GM12878 (cell line): ENCODE results near the gene CTSF. TPM values are rescaled to one million over a fixed set of nuclear protein-coding genes. Genes with fewer than 3 reads are reported as not detected.

Source experiments
- ATAC-seq: fragments of 200-7000 bp; cut with Tn5 transposase; 3 replicates; pipeline ENCODE4 v1.9.1; 2020; ENCODE audit warnings: mild to moderate bottlenecking, moderate library complexity
- BruUV-seq: library from RNA; stranded (reverse); fragments of 400-500 nt; replicated peaks from 2 replicates; lab custom pipeline; 2021; lab: Mats Ljungman, UMichigan
- CTCF ChIA-PET: fragments of 300-600 bp; sonication (Branson Sonifier 250); formaldehyde crosslinking; extraction: SDS; loops from one replicate; lab custom pipeline; 2021; ENCODE audit warnings: inconsistent platforms; lab: Yijun Ruan, JAX
- POLR2A ChIA-PET: fragments of 350-600 bp; formaldehyde crosslinking; extraction: SDS; loops from one replicate; lab custom pipeline; 2021; ENCODE audit warnings: inconsistent platforms; lab: Charles Lee
- RAD21 ChIA-PET: fragments of 300-600 bp; sonication (Branson Sonifier 250); formaldehyde crosslinking; loops from one replicate; lab custom pipeline; 2023; ENCODE audit warnings: antibody characterized with exemption; ENCODE audit not compliant: unreplicated experiment; lab: Charles Lee
- SMC1A ChIA-PET: fragments of 300-600 bp; sonication (Branson Sonifier 250); formaldehyde crosslinking; loops from one replicate; lab custom pipeline; 2023; ENCODE audit not compliant: unreplicated experiment, uncharacterized antibody; lab: Charles Lee
- DNase-seq: peaks from one replicate; pipeline ENCODE4 v3.0.0-alpha.2; 2011; ENCODE audit warnings: low read depth, low spot score
- FAIRE-seq: peaks from 3 replicates; lab custom pipeline; 2011; peaks lifted over from hg19 to GRCh38; lab: Jason Lieb, UNC
- H2AFZ ChIP-seq: 2 replicates; pipeline ENCODE4 v1.6.0; 2011; ENCODE audit warnings: low read depth, low read length, control low read depth; ENCODE audit not compliant: control insufficient read depth
- H3K27ac ChIP-seq: 2 replicates; pipeline ENCODE4 v1.5.1; 2011; ENCODE audit warnings: control low read depth; ENCODE audit not compliant: control insufficient read depth, insufficient read depth
- H3K27me3 ChIP-seq, 2 experiments: replicated peaks in 1 of 2; 2 replicates each; pipeline versions ENCODE4 v1.6.0 to v1.6.1; 2011; ENCODE audit warnings: low read length in 1 of 2; ENCODE audit not compliant: control insufficient read depth in 2 of 2, insufficient read depth in 2 of 2
- H3K36me3 ChIP-seq, 2 experiments: 2 replicates each; pipeline ENCODE4 v1.5.1; 2011; ENCODE audit warnings: low read length in 1 of 2; ENCODE audit not compliant: control insufficient read depth in 2 of 2, insufficient read depth in 2 of 2
- H3K4me1 ChIP-seq: 2 replicates; pipeline ENCODE4 v1.6.1; 2011; ENCODE audit warnings: mild to moderate bottlenecking, low read length, moderate library complexity, mixed read lengths; ENCODE audit not compliant: control insufficient read depth, insufficient read depth
- H3K4me2 ChIP-seq: 2 replicates; pipeline ENCODE4 v1.6.0; 2011; ENCODE audit warnings: control low read depth; ENCODE audit not compliant: control insufficient read depth, insufficient read depth
- H3K4me3 ChIP-seq: fragments of 200-600 bp; sonication (generic); 2 replicates; pipeline ENCODE4 v1.5.1; 2016
- H3K79me2 ChIP-seq: 2 replicates; pipeline ENCODE4 v1.6.0; 2011; ENCODE audit warnings: low read length; ENCODE audit not compliant: control insufficient read depth, insufficient read depth
- H3K9ac ChIP-seq: 2 replicates; pipeline ENCODE4 v1.8.0; 2011; ENCODE audit warnings: low read length, control low read depth, mixed read lengths; ENCODE audit not compliant: control insufficient read depth, insufficient read depth
- H3K9me3 ChIP-seq: replicated peaks from 3 replicates; pipeline ENCODE4 v1.5.1; 2011; ENCODE audit warnings: mild to moderate bottlenecking, low read length; ENCODE audit not compliant: control insufficient read depth, insufficient read depth
- H4K20me1 ChIP-seq: 2 replicates; pipeline ENCODE4 v1.6.0; 2011; ENCODE audit not compliant: control insufficient read depth, insufficient read depth
- JUNB ChIP-seq: IDR thresholded peaks from 2 replicates; pipeline ENCODE4 v1.6.1; 2016; ENCODE audit warnings: antibody characterized with exemption, mild to moderate bottlenecking
- POLR2A ChIP-seq: IDR thresholded peaks from 2 replicates; pipeline ENCODE4 v1.6.1; 2011; ENCODE audit warnings: low read depth, mild to moderate bottlenecking, low read length
- POU2F2 ChIP-seq: IDR thresholded peaks from 3 replicates; pipeline ENCODE4 v1.6.1; 2011; ENCODE audit warnings: low read depth, mild to moderate bottlenecking, low read length, borderline replicate concordance
- RUNX3 ChIP-seq: IDR thresholded peaks from 2 replicates; pipeline ENCODE4 v1.6.1; 2012; ENCODE audit warnings: low read length, inconsistent platforms
- TCF12 ChIP-seq: IDR thresholded peaks from 2 replicates; pipeline ENCODE4 v1.6.1; 2011; ENCODE audit warnings: low read depth, mild to moderate bottlenecking, low read length
- ZNF622 ChIP-seq: fragments of 450-650 bp; IDR thresholded peaks from 2 replicates; pipeline ENCODE4 v1.6.1; 2017; ENCODE audit warnings: mild to moderate bottlenecking, inconsistent platforms
- WGBS: methylation state at CpG from one replicate; pipeline ENCODE4 v1.1.6; 2016; ENCODE audit warnings: low lambda C conversion rate; ENCODE audit not compliant: insufficient replicate concordance, insufficient coverage; ENCODE audit errors: missing lambda C conversion rate; 5-methylcytosine and 5-hydroxymethylcytosine counted together
- in situ Hi-C: fragments of 300-500 bp; cut with MboI; formaldehyde crosslinking; loops from 9 replicates; pipeline ENCODE4 v1.14.3; 2018; ENCODE audit warnings: mixed read lengths
- intact Hi-C: fragments of 100-400 bp; cut with micrococcal nuclease; formaldehyde crosslinking; loops from one replicate; pipeline ENCODE4 v1.14.2; 2022; ENCODE audit not compliant: unreplicated experiment
- polyA plus RNA-seq, 11 experiments: library from polyadenylated mRNA; depleted of rRNA in 4 of 11; unstranded in 6 of 11; stranded (reverse) in 5 of 11; fragments of >200 nt; fragmentation: Nextera tagmentation in 4 of 11; fragmentation: Illumina TruSeq in 1 of 11; extraction: Ambion mirVana in 4 of 11; extraction: Trizol in 1 of 11; gene quantifications; 1 replicate in 1 of 11; 2 replicates in 10 of 11; pipeline versions ENCODE4 v1.2.1 to v1.2.3, GENCODE V29; 2011 to 2016; ENCODE audit warnings: inconsistent platforms in 2 of 11, missing spikeins in 2 of 11, low read depth in 1 of 11
- total RNA-seq, 4 experiments: library from RNA; depleted of rRNA in 3 of 4; stranded (reverse); fragments of >200 nt in 3 of 4; fragmentation: Illumina TruSeq in 1 of 4; extraction: Trizol in 1 of 4; gene quantifications; 2 replicates each; pipeline versions ENCODE4 v1.2.1 to v1.2.3, GENCODE V29; 2013 to 2021

The CTSF gene
- total and polyA plus RNA-seq, 10 of the 15 experiments (the other 5 are each of a cell fraction or from before 2014, with no cell fraction given), result 0.11 to 0.41 (median 0.26) TPM; not detected in 4

- SMC1A ChIA-PET, result no interaction called here
- in situ Hi-C loops (no loop called here), intact Hi-C loops (no loop called here)
- H3K9ac ChIP-seq, result no peak overlapping the region
- peaks cover 2% of the 10 kb centered on the region; the same call in 1 of the 2 replicates for H3K79me2 ChIP-seq
- H3K4me1 ChIP-seq, result peaks cover 10% of the 10 kb centered on the region
- H3K4me3 ChIP-seq, result no peak overlapping the region
- FAIRE-seq (no peak), ATAC-seq (no peak), DNase-seq (no peak)
- POLR2A ChIA-PET, result interaction anchor here (0.6 kb wide), 1 partner anchor 144 kb away, joined by 4 read pairs; no protein-coding TSS in a partner anchor
- peaks cover 0 to 3% of the 10 kb centered on the region in 2 experiments; a peak in 1 of 4 replicates for H3K36me3 ChIP-seq
- RAD21 ChIA-PET, result no interaction called here
- H3K9me3 ChIP-seq, result no peaks in the 10 kb centered on the region
- H3K27ac ChIP-seq, result no peak overlapping the region
- TF ChIP-seq JUNB, result no peak
- TF ChIP-seq TCF12, result no peak
- no peaks in the 10 kb centered on the region for H3K27me3 ChIP-seq
- 96% methylated on average over 10 of the region's 10 CpGs for WGBS
- no TSS peak for BruUV-seq
- no peak overlapping the region for H3K4me2 ChIP-seq
- H2AFZ ChIP-seq, result no peak overlapping the region
- CTCF ChIA-PET, result no interaction called here
- no peaks in the 10 kb centered on the region for H4K20me1 ChIP-seq
Observed at GRCh38 chr11:66539870-66540213, 28.6 kb downstream of the CTSF start.

GRCh38 chr11:66539170-66539869 lies 29.1 kb downstream of the CTSF start:
- Histone ChIP-seq H3K4me1 (peaks cover 8% of the 10 kb centered on the region), H2AFZ (no peak overlapping the region), H4K20me1 (no peaks in the 10 kb centered on the region), H3K27me3 (no peaks in the 10 kb centered on the region), H3K4me3 (no peak overlapping the region), H3K79me2 (peaks cover 1% of the 10 kb centered on the region; the same call in 1 of the 2 replicates), H3K4me2 (no peak overlapping the region), H3K36me3 (peaks cover 0 to 3% of the 10 kb centered on the region in 2 experiments; a peak in 1 of 4 replicates), H3K27ac (no peak overlapping the region), H3K9ac (no peak overlapping the region), H3K9me3 (no peaks in the 10 kb centered on the region)
- TF ChIP-seq RUNX3, result no peak
- TF ChIP-seq POLR2A, result 0 out of 2 replicates have a peak, but pooled peaks have one; percentile 6
- TF ChIP-seq POU2F2, result no peak
- TF ChIP-seq ZNF622, result no peak
- no peak for DNase-seq
- ChIA-PET SMC1A (no interaction called here), CTCF (no interaction called here), RAD21 (no interaction called here), POLR2A (no interaction called here)
- no TSS peak for BruUV-seq
- in situ Hi-C loops, result no loop called here
- ATAC-seq, result no peak
- intact Hi-C loops, result no loop called here
- no peak for FAIRE-seq
- WGBS, result 91% methylated on average over 16 of the region's 16 CpGs
